Measurements from ENCODE around the gene HORMAD1. TPM values are rescaled to one million over a fixed set of nuclear protein-coding genes. Genes with fewer than 3 reads are reported as not detected.

Gene HORMAD1
- total and polyA plus RNA-seq, 2 experiments from 2014 or later, result 0.50 TPM; not detected in 1

- Histone ChIP-seq H3K9me3 (ENCODE audit: low read depth) (no peaks in the 10 kb centered on the region), H3K27me3 (no peaks in the 10 kb centered on the region), H3K4me2 (peak overlapping the region; percentile 56), H2AFZ (no peak overlapping the region), H3K9me2 (replicated peaks; ENCODE audit: insufficient read depth) (no peaks in the 10 kb centered on the region), H3K4me3 (no peak overlapping the region), H3K27ac (peak overlapping the region; percentile 84), H4K20me1 (ENCODE audit: insufficient read depth, poor library complexity, severe bottlenecking) (no peaks in the 10 kb centered on the region), H3K36me3 (replicated peaks; ENCODE audit: insufficient read depth, low read depth) (no peaks in the 10 kb centered on the region), H3K79me2 (no peaks in the 10 kb centered on the region), H3K4me1 (ENCODE audit: insufficient read depth) (peaks cover 10% of the 10 kb centered on the region)
- TF ChIP-seq EZH2 (IDR thresholded peaks at IDR 0.05; ENCODE audit: borderline replicate concordance) (no peak), EZH2phosphoT487 (IDR thresholded peaks at IDR 0.05; ENCODE audit: low read depth, severe bottlenecking, unreplicated experiment) (no peak)
- TF ChIP-seq, protein P1, sequence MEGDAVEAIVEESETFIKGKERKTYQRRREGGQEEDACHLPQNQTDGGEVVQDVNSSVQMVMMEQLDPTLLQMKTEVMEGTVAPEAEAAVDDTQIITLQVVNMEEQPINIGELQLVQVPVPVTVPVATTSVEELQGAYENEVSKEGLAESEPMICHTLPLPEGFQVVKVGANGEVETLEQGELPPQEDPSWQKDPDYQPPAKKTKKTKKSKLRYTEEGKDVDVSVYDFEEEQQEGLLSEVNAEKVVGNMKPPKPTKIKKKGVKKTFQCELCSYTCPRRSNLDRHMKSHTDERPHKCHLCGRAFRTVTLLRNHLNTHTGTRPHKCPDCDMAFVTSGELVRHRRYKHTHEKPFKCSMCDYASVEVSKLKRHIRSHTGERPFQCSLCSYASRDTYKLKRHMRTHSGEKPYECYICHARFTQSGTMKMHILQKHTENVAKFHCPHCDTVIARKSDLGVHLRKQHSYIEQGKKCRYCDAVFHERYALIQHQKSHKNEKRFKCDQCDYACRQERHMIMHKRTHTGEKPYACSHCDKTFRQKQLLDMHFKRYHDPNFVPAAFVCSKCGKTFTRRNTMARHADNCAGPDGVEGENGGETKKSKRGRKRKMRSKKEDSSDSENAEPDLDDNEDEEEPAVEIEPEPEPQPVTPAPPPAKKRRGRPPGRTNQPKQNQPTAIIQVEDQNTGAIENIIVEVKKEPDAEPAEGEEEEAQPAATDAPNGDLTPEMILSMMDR (IDR thresholded peaks at IDR 0.05; ENCODE audit: poor library complexity), result no peak
- 57% methylated on average over 2 of the region's 2 CpGs for WGBS (ENCODE audit: low lambda C conversion rate, missing lambda C conversion rate)
- DNase-seq (ENCODE audit: low spot score), result peak; percentile 16
Observed at GRCh38 chr1:150764617-150765101, 44.0 kb upstream of the HORMAD1 start.

DNA sequence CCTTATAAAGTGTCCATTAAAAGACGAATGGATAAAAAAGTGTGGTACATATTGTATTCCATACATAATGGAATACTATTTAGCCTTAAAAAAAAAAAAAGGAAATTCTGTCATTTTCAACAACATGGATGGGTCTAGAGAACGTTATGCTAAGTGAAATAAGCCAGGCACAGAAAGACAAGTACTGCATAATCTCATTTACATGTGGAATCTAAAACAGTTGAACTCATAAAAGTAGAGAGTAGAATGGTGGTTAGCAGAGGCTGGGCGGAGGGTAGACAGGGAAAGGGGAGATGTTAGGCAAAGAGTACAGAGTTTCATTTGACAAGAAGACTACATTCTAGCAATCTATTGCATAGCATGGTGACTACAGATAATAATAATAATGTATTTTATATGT, 42.3 kb upstream of the HORMAD1 start:
- H3K27ac ChIP-seq, result no peak overlapping the region
- H3K36me3 ChIP-seq (replicated peaks; ENCODE audit: insufficient read depth, low read depth), result no peaks in the 10 kb centered on the region
- no peaks in the 10 kb centered on the region for H3K79me2 ChIP-seq
- TF ChIP-seq, protein P1 (IDR thresholded peaks at IDR 0.05; ENCODE audit: poor library complexity), result no peak
- TF ChIP-seq EZH2phosphoT487 (IDR thresholded peaks at IDR 0.05; ENCODE audit: low read depth, severe bottlenecking, unreplicated experiment) (no peak), EZH2 (IDR thresholded peaks at IDR 0.05; ENCODE audit: borderline replicate concordance) (no peak)
- no peak overlapping the region for H2AFZ ChIP-seq
- no peak overlapping the region for H3K4me2 ChIP-seq
- no peaks in the 10 kb centered on the region for H3K9me2 ChIP-seq (replicated peaks; ENCODE audit: insufficient read depth)
- H4K20me1 ChIP-seq (ENCODE audit: insufficient read depth, poor library complexity, severe bottlenecking), result no peaks in the 10 kb centered on the region
- H3K4me1 ChIP-seq (ENCODE audit: insufficient read depth), result peaks cover 10% of the 10 kb centered on the region
- WGBS (ENCODE audit: low lambda C conversion rate, missing lambda C conversion rate), result 74% methylated on average over 3 of the region's 3 CpGs
- H3K9me3 ChIP-seq (ENCODE audit: low read depth), result no peaks in the 10 kb centered on the region
- no peak for DNase-seq (ENCODE audit: low spot score)
- no peaks in the 10 kb centered on the region for H3K27me3 ChIP-seq
- no peak overlapping the region for H3K4me3 ChIP-seq

DNA sequence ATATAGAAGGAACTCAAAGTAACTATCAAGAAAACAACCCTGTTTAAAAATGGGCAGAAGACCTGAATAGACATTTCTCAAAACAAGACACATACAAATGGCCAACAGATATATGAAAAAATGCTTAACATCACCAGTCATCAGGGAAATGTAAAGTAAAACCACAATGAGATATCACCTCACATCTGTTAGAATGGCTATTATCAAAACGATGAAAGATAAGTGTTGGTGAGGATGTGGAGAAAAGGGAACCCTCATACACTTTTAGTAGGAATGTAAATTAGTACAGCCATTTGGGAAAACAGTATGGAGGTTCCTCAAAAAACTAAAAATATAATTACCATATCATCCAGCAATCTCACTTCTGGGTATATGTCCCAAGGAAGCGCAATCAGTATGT, 41.9 kb upstream of the HORMAD1 start:
- TF ChIP-seq, protein P1 (IDR thresholded peaks at IDR 0.05; ENCODE audit: poor library complexity), result no peak
- TF ChIP-seq EZH2phosphoT487 (IDR thresholded peaks at IDR 0.05; ENCODE audit: low read depth, severe bottlenecking, unreplicated experiment) (no peak), EZH2 (IDR thresholded peaks at IDR 0.05; ENCODE audit: borderline replicate concordance) (no peak)
- Histone ChIP-seq H3K4me1 (ENCODE audit: insufficient read depth) (peaks cover 10% of the 10 kb centered on the region), H3K36me3 (replicated peaks; ENCODE audit: insufficient read depth, low read depth) (no peaks in the 10 kb centered on the region), H3K4me3 (no peak overlapping the region), H3K27me3 (no peaks in the 10 kb centered on the region), H3K27ac (no peak overlapping the region), H3K9me2 (replicated peaks; ENCODE audit: insufficient read depth) (no peaks in the 10 kb centered on the region), H4K20me1 (ENCODE audit: insufficient read depth, poor library complexity, severe bottlenecking) (no peaks in the 10 kb centered on the region), H3K9me3 (ENCODE audit: low read depth) (no peaks in the 10 kb centered on the region), H2AFZ (no peak overlapping the region), H3K4me2 (no peak overlapping the region), H3K79me2 (no peaks in the 10 kb centered on the region)
- WGBS (ENCODE audit: low lambda C conversion rate, missing lambda C conversion rate), result 97% methylated on average over 2 of the region's 2 CpGs
- DNase-seq (ENCODE audit: low spot score), result no peak

All from hepatocyte (in vitro differentiated cells).